ACC112 (cell line): ENCODE measurements around the gene RAB3GAP2.
"Not testable (repeated sequence)": the region's sequence is repeated elsewhere in the genome, so short reads cannot be mapped to it uniquely, and the experiment has no call there.

Source experiments
- H2AFZ ChIP-seq: fragments of 200-600 bp; sonication (generic); one replicate; pipeline ENCODE4 v1.6.0; 2017; ENCODE audit warnings: antibody characterized with exemption, low read length; ENCODE audit not compliant: unreplicated experiment
- H3K27ac ChIP-seq: fragments of 200-600 bp; sonication (generic); 2 replicates; pipeline ENCODE4 v1.5.1; 2014; ENCODE audit warnings: low read depth, mild to moderate bottlenecking, antibody characterized with exemption, low read length, moderate library complexity
- H3K27me3 ChIP-seq: fragments of 200-600 bp; sonication (generic); 2 replicates; pipeline ENCODE4 v1.6.1; 2014; ENCODE audit warnings: mild to moderate bottlenecking, antibody characterized with exemption, low read length, moderate library complexity, mixed read lengths; ENCODE audit not compliant: insufficient read depth
- H3K36me3 ChIP-seq: fragments of 200-600 bp; sonication (generic); 2 replicates; pipeline ENCODE4 v1.6.1; 2016; ENCODE audit warnings: mild to moderate bottlenecking, antibody characterized with exemption, low read length, moderate library complexity, mixed read lengths; ENCODE audit not compliant: insufficient read depth
- H3K4me1 ChIP-seq: fragments of 200-600 bp; sonication (generic); one replicate; pipeline ENCODE4 v1.6.1; 2016; ENCODE audit warnings: low read length, mixed read lengths; ENCODE audit not compliant: insufficient read depth, unreplicated experiment, control insufficient read depth
- H3K4me3 ChIP-seq: fragments of 200-600 bp; sonication (generic); 2 replicates; pipeline ENCODE4 v1.5.1; 2014; ENCODE audit warnings: mild to moderate bottlenecking, low read depth, low read length
- H3K79me2 ChIP-seq: fragments of 200-600 bp; sonication (generic); one replicate; pipeline ENCODE4 v1.6.0; 2016; ENCODE audit warnings: low read length; ENCODE audit not compliant: control insufficient read depth, unreplicated experiment, insufficient read depth

RAB3GAP2 gene

GRCh38 chr1:220123066-220123465, 149.2 kb downstream of the RAB3GAP2 start:
- H3K79me2 ChIP-seq = no peaks in the 10 kb centered on the region
- no peaks in the 10 kb centered on the region for H3K4me1 ChIP-seq
- no peak overlapping the region for H3K4me3 ChIP-seq
- H2AFZ ChIP-seq = no peak overlapping the region
- H3K36me3 ChIP-seq = peaks cover 4% of the 10 kb centered on the region; the same call in 1 of the 2 replicates
- H3K27me3 ChIP-seq = no peaks in the 10 kb centered on the region
- no peak overlapping the region for H3K27ac ChIP-seq

DNA sequence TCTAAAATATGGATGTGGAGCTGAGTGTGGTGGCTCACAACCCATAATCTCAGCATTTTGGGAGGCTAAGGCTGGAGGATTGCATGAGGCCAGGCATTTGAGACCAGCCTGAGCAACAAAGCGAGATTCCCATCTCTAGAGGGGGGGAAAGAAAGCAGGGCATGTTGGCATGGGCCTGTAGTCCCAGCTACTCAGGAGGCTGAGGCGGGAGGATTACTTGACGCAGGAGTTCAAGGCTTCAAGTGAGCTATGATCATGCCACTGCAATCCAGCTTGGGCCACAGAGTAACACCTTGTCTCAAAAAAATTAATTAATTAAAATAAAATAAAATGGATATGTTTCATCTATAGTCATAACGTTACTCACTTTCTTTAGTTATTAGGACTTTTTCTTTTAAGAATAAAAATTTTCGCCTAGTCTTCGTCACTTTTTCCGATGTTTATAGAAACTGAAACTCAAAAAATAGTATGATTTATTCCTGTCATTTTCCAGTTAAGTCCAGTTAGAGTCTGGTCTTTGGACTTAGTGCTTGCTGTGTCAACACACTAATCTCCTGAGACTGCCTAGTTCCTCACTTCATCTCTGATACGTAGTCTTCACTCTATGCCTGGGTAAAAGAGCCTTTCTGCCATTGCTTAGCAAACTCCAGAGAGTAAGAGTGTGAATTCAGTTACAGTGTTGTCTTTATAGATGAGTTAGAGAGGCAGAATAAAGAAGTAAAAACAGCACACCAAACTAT, 150.3 kb downstream of the RAB3GAP2 start:
- no peak overlapping the region for H3K27ac ChIP-seq
- no peaks in the 10 kb centered on the region for H3K79me2 ChIP-seq
- H2AFZ ChIP-seq = no peak overlapping the region
- H3K27me3 ChIP-seq = no peaks in the 10 kb centered on the region
- H3K4me1 ChIP-seq = no peaks in the 10 kb centered on the region
- H3K4me3 ChIP-seq = no peak overlapping the region
- H3K36me3 ChIP-seq = peaks cover 8% of the 10 kb centered on the region

DNA sequence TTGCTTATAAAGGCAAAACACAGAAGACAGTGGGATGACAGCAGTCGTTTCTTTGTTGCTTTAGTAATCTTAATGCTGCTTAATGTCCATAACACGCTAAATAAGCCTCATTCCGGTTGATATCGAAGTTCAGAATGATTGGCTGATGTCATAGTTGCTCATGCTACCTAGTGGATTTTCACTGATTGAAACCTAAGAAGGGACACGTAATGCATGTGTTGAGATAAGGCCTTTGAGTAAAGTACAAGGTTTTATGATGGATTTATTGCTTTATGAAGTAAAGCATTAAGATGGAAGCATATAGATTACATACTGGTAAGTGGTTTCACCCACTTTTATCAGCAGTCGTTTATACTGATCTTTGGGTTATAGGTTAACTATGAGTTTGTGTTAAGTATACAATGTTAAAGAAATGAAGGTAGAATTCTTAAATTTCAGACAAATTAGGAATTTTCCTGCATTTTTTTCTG, 153.2 kb downstream of the RAB3GAP2 start:
- no peak overlapping the region for H3K27ac ChIP-seq
- H3K4me1 ChIP-seq = no peaks in the 10 kb centered on the region
- no peaks in the 10 kb centered on the region for H3K79me2 ChIP-seq
- no peak overlapping the region for H3K4me3 ChIP-seq
- no peaks in the 10 kb centered on the region for H3K27me3 ChIP-seq
- H3K36me3 ChIP-seq = peaks cover 4% of the 10 kb centered on the region
- no peak overlapping the region for H2AFZ ChIP-seq

GRCh38 chr1:220113136-220113695, 159.0 kb downstream of the RAB3GAP2 start:
- H2AFZ ChIP-seq = no peak overlapping the region
- no peaks in the 10 kb centered on the region for H3K27me3 ChIP-seq
- no peak overlapping the region for H3K27ac ChIP-seq
- H3K36me3 ChIP-seq = peaks cover 14% of the 10 kb centered on the region
- H3K4me1 ChIP-seq = no peaks in the 10 kb centered on the region
- no peak overlapping the region for H3K4me3 ChIP-seq
- H3K79me2 ChIP-seq = no peaks in the 10 kb centered on the region

DNA sequence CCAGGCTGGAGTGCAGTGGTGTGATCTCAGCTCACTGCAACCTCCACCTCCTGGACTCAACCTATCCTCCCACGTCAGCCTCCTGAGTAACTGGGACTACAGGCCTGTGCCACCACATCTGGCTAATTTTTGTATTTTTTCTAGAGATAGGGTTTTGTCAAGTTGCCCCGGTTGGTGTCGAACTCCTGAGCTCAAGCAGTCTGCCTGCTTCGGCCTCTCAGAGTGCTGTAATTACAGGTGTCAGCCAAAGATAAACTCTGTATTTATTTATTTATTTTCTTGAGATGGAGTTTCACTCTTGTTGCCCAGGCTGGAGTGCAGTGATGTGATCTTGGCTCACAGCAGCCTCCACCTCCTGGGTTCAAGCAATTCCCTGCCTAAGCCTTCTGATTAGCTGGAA, 159.7 kb downstream of the RAB3GAP2 start:
- H3K27ac ChIP-seq, H2AFZ ChIP-seq, H3K4me3 ChIP-seq, H3K79me2 ChIP-seq, H3K27me3 ChIP-seq, H3K4me1 ChIP-seq: not testable (repeated sequence)
- H3K36me3 ChIP-seq = peaks cover 14% of the 10 kb centered on the region

GRCh38 chr1:220110473-220110872, 161.8 kb downstream of the RAB3GAP2 start:
- H3K4me3 ChIP-seq, H3K79me2 ChIP-seq, H3K27ac ChIP-seq, H3K4me1 ChIP-seq, H3K27me3 ChIP-seq, H2AFZ ChIP-seq: not testable (repeated sequence)
- H3K36me3 ChIP-seq = peaks cover 22% of the 10 kb centered on the region

DNA sequence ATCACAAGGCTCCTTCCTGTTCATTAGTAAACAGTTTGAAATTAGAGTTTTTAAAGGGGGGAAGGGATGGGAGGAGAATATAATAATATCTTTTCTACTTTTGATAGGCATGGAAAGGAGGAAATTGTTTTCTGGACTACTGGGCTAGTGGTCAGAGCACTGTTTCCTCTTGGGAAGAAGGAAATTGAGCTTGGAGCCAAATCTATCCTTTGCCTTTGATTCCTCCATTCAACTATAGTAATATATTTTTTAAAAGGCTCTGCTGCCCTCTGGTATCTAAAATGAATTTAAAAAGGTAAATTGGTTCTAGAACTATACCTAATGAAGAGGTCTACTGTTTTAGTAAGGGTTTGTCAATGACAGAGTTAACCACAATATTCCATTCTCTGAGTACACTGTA, 172.4 kb downstream of the RAB3GAP2 start:
- Histone ChIP-seq H3K4me3 (no peak overlapping the region), H3K79me2 (peaks cover 15% of the 10 kb centered on the region), H3K36me3 (peaks cover 22% of the 10 kb centered on the region), H3K27me3 (no peaks in the 10 kb centered on the region), H3K4me1 (peaks cover 11% of the 10 kb centered on the region), H2AFZ (no peak overlapping the region), H3K27ac (no peak overlapping the region)
